ENCODE measurements around the gene MUSK. TPM values are rescaled to one million over a fixed set of nuclear protein-coding genes. Genes with fewer than 3 reads are reported as not detected.

MUSK gene
- total and polyA plus RNA-seq, 2 experiments from 2014 or later: not detected

DNA sequence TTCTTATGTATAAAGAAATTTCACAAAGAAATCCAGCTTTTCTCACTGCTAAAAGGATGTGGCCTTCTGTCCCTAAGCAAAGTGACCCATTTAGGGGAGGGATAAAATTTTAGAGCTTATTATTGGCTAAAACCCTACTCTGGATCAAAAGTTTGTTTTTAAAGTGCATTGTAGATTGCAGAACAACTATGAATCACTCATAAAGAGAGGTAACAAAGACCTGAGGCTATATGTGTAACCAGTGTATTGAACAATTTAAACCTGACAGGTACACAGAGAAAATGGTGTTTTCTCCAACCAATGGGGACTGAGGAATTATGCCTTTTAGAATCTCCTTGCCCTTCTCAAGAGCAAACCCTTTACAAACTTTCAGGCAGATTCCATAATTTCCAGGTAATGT lies 86.6 kb downstream of the MUSK start:
- H3K4me2 ChIP-seq: no peak overlapping the region
- no peaks in the 10 kb centered on the region for H3K9me2 ChIP-seq (ENCODE audit: insufficient read depth)
- no peaks in the 10 kb centered on the region for H3K27me3 ChIP-seq (ENCODE audit: insufficient read depth)
- ATAC-seq (no peak), DNase-seq (ENCODE audit: low spot score) (no peak)
- H3K27me3 Mint-ChIP-seq (ENCODE audit: insufficient read depth, low read depth, poor library complexity): no peaks in the 10 kb centered on the region
- H3K4me3 Mint-ChIP-seq: no peak overlapping the region
- H3K4me1 Mint-ChIP-seq: peaks cover 10% of the 10 kb centered on the region; the same call in 2 of the 3 replicates
- no peaks in the 10 kb centered on the region for H3K79me2 ChIP-seq (replicated peaks; ENCODE audit: insufficient read depth)
- H3K4me3 ChIP-seq: no peak overlapping the region
- no peaks in the 10 kb centered on the region for H3F3A ChIP-seq (replicated peaks; ENCODE audit: low read depth)
- no peak overlapping the region for H3K27ac Mint-ChIP-seq
- TF ChIP-seq, protein P1, sequence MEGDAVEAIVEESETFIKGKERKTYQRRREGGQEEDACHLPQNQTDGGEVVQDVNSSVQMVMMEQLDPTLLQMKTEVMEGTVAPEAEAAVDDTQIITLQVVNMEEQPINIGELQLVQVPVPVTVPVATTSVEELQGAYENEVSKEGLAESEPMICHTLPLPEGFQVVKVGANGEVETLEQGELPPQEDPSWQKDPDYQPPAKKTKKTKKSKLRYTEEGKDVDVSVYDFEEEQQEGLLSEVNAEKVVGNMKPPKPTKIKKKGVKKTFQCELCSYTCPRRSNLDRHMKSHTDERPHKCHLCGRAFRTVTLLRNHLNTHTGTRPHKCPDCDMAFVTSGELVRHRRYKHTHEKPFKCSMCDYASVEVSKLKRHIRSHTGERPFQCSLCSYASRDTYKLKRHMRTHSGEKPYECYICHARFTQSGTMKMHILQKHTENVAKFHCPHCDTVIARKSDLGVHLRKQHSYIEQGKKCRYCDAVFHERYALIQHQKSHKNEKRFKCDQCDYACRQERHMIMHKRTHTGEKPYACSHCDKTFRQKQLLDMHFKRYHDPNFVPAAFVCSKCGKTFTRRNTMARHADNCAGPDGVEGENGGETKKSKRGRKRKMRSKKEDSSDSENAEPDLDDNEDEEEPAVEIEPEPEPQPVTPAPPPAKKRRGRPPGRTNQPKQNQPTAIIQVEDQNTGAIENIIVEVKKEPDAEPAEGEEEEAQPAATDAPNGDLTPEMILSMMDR (conservative IDR thresholded peaks at IDR 0.05; ENCODE audit: low read depth in 2 of 2): no peak
- TF ChIP-seq EZH2phosphoT487 (IDR thresholded peaks at IDR 0.05; ENCODE audit: unreplicated experiment): no peak
- TF ChIP-seq NANOG (IDR thresholded peaks at IDR 0.05; ENCODE audit: borderline replicate concordance): no peak
- TF ChIP-seq JUNB (IDR thresholded peaks at IDR 0.05; ENCODE audit: unreplicated experiment): no peak
- no peak for TF ChIP-seq POLR2AphosphoS5 (IDR thresholded peaks at IDR 0.05; ENCODE audit: low read depth)
- TF ChIP-seq STAT1 (IDR thresholded peaks at IDR 0.05; ENCODE audit: unreplicated experiment): no peak
- TF ChIP-seq EZH2 (IDR thresholded peaks at IDR 0.05; ENCODE audit: low read depth, unreplicated experiment): no peak
- TF ChIP-seq, protein P2, sequence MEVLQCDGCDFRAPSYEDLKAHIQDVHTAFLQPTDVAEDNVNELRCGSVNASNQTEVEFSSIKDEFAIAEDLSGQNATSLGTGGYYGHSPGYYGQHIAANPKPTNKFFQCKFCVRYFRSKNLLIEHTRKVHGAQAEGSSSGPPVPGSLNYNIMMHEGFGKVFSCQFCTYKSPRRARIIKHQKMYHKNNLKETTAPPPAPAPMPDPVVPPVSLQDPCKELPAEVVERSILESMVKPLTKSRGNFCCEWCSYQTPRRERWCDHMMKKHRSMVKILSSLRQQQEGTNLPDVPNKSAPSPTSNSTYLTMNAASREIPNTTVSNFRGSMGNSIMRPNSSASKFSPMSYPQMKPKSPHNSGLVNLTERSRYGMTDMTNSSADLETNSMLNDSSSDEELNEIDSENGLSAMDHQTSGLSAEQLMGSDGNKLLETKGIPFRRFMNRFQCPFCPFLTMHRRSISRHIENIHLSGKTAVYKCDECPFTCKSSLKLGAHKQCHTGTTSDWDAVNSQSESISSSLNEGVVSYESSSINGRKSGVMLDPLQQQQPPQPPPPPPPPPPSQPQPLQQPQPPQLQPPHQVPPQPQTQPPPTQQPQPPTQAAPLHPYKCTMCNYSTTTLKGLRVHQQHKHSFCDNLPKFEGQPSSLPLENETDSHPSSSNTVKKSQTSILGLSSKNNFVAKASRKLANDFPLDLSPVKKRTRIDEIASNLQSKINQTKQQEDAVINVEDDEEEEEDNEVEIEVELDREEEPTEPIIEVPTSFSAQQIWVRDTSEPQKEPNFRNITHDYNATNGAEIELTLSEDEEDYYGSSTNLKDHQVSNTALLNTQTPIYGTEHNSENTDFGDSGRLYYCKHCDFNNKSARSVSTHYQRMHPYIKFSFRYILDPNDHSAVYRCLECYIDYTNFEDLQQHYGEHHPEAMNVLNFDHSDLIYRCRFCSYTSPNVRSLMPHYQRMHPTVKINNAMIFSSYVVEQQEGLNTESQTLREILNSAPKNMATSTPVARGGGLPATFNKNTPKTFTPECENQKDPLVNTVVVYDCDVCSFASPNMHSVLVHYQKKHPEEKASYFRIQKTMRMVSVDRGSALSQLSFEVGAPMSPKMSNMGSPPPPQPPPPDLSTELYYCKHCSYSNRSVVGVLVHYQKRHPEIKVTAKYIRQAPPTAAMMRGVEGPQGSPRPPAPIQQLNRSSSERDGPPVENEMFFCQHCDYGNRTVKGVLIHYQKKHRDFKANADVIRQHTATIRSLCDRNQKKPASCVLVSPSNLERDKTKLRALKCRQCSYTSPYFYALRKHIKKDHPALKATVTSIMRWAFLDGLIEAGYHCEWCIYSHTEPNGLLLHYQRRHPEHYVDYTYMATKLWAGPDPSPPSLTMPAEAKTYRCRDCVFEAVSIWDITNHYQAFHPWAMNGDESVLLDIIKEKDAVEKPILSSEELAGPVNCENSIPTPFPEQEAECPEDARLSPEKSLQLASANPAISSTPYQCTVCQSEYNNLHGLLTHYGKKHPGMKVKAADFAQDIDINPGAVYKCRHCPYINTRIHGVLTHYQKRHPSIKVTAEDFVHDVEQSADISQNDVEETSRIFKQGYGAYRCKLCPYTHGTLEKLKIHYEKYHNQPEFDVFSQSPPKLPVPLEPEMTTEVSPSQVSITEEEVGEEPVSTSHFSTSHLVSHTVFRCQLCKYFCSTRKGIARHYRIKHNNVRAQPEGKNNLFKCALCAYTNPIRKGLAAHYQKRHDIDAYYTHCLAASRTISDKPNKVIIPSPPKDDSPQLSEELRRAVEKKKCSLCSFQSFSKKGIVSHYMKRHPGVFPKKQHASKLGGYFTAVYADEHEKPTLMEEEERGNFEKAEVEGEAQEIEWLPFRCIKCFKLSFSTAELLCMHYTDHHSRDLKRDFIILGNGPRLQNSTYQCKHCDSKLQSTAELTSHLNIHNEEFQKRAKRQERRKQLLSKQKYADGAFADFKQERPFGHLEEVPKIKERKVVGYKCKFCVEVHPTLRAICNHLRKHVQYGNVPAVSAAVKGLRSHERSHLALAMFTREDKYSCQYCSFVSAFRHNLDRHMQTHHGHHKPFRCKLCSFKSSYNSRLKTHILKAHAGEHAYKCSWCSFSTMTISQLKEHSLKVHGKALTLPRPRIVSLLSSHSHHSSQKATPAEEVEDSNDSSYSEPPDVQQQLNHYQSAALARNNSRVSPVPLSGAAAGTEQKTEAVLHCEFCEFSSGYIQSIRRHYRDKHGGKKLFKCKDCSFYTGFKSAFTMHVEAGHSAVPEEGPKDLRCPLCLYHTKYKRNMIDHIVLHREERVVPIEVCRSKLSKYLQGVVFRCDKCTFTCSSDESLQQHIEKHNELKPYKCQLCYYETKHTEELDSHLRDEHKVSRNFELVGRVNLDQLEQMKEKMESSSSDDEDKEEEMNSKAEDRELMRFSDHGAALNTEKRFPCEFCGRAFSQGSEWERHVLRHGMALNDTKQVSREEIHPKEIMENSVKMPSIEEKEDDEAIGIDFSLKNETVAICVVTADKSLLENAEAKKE (CRISPR knock-in tag; IDR thresholded peaks at IDR 0.05): no peak
- no peak for TF ChIP-seq ETS1 (IDR thresholded peaks at IDR 0.05)
- no peak for TF ChIP-seq CREB1 (CRISPR knock-in tag; IDR thresholded peaks at IDR 0.05; ENCODE audit: low read depth)
- TF ChIP-seq, protein P3, sequence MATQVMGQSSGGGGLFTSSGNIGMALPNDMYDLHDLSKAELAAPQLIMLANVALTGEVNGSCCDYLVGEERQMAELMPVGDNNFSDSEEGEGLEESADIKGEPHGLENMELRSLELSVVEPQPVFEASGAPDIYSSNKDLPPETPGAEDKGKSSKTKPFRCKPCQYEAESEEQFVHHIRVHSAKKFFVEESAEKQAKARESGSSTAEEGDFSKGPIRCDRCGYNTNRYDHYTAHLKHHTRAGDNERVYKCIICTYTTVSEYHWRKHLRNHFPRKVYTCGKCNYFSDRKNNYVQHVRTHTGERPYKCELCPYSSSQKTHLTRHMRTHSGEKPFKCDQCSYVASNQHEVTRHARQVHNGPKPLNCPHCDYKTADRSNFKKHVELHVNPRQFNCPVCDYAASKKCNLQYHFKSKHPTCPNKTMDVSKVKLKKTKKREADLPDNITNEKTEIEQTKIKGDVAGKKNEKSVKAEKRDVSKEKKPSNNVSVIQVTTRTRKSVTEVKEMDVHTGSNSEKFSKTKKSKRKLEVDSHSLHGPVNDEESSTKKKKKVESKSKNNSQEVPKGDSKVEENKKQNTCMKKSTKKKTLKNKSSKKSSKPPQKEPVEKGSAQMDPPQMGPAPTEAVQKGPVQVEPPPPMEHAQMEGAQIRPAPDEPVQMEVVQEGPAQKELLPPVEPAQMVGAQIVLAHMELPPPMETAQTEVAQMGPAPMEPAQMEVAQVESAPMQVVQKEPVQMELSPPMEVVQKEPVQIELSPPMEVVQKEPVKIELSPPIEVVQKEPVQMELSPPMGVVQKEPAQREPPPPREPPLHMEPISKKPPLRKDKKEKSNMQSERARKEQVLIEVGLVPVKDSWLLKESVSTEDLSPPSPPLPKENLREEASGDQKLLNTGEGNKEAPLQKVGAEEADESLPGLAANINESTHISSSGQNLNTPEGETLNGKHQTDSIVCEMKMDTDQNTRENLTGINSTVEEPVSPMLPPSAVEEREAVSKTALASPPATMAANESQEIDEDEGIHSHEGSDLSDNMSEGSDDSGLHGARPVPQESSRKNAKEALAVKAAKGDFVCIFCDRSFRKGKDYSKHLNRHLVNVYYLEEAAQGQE (IDR thresholded peaks at IDR 0.05; ENCODE audit: unreplicated experiment): no peak
- TF ChIP-seq ZNF331 (CRISPR knock-in tag; IDR thresholded peaks at IDR 0.05; ENCODE audit: low read depth): no peak
- TF ChIP-seq ZNF114 (CRISPR knock-in tag; IDR thresholded peaks at IDR 0.05): no peak
- H3K27ac ChIP-seq (ENCODE audit: low read depth): no peak overlapping the region
- no peak overlapping the region; the same call in 1 of the 2 replicates for H2AFZ ChIP-seq
- no peaks in the 10 kb centered on the region for H4K20me1 ChIP-seq (replicated peaks; ENCODE audit: insufficient read depth)
- H3K36me3 Mint-ChIP-seq (ENCODE audit: low read depth): no peaks in the 10 kb centered on the region
- no peaks in the 10 kb centered on the region for H3K4me1 ChIP-seq (ENCODE audit: insufficient read depth)
- H3K9me3 Mint-ChIP-seq: no peaks in the 10 kb centered on the region
- H3K36me3 ChIP-seq (ENCODE audit: insufficient read depth): no peaks in the 10 kb centered on the region

Data from GM23338 (cell line).